Panc1 (cell line): Measurements from ENCODE around the gene AGAP1. TPM values are rescaled to one million over a fixed set of nuclear protein-coding genes. Genes with fewer than 3 reads are reported as not detected.

Source experiments
- ATAC-seq: fragments of 200-7000 bp; cut with Tn5 transposase; 2 replicates; pipeline ENCODE4 v1.9.1; 2020; ENCODE audit warnings: mild to moderate bottlenecking, moderate library complexity
- BruUV-seq: library from RNA; stranded (reverse); fragments of 400-500 nt; replicated peaks from 2 replicates; lab custom pipeline; 2021; lab: Mats Ljungman, UMichigan
- CTCF ChIA-PET: fragments of 300-600 bp; sonication (Branson Sonifier 250); formaldehyde crosslinking; loops from one replicate; lab custom pipeline; 2022; ENCODE audit warnings: antibody characterized with exemption; lab: Charles Lee
- POLR2A ChIA-PET: fragments of 300-600 bp; sonication (Branson Sonifier 250); formaldehyde crosslinking; loops from one replicate; lab custom pipeline; 2022; ENCODE audit warnings: antibody characterized with exemption; lab: Charles Lee
- DNase-seq: peaks from one replicate; pipeline ENCODE4 v3.0.0-alpha.2; 2010; ENCODE audit warnings: low read depth, low spot score
- H3K27ac ChIP-seq: 2 replicates; pipeline ENCODE4 v1.5.1; 2011; ENCODE audit warnings: mild to moderate bottlenecking, low read length, inconsistent platforms
- H3K27me3 ChIP-seq: fragments of 200-500 bp; sonication (Bioruptor generic); 2 replicates; pipeline ENCODE4 v1.6.0; 2014; ENCODE audit warnings: low read length, inconsistent platforms; ENCODE audit not compliant: control insufficient read depth, insufficient read depth
- H3K36me3 ChIP-seq: fragments of 200-500 bp; sonication (Bioruptor generic); 2 replicates; pipeline ENCODE4 v1.5.1; 2014; ENCODE audit warnings: inconsistent platforms, mild to moderate bottlenecking, low read length, moderate library complexity; ENCODE audit not compliant: control insufficient read depth, insufficient read depth
- H3K4me1 ChIP-seq: 2 replicates; pipeline ENCODE4 v1.5.1; 2011; ENCODE audit warnings: inconsistent platforms, mild to moderate bottlenecking, low read length, moderate library complexity; ENCODE audit not compliant: control insufficient read depth, insufficient read depth
- H3K4me3 ChIP-seq, 2 experiments: 2 replicates each; pipeline ENCODE4 v1.5.1; 2011 to 2012; ENCODE audit warnings: low read depth in 2 of 2, low read length in 2 of 2, mild to moderate bottlenecking in 2 of 2, inconsistent platforms in 1 of 2, moderate library complexity in 1 of 2
- H3K9me3 ChIP-seq: fragments of 200-500 bp; sonication (Bioruptor generic); 2 replicates; pipeline ENCODE4 v1.5.1; 2014; ENCODE audit warnings: low read depth, mild to moderate bottlenecking, inconsistent platforms, low read length, moderate library complexity; ENCODE audit not compliant: control insufficient read depth, insufficient read depth
- CTCF ChIP-seq: fragments of 450-650 bp; IDR thresholded peaks from 2 replicates; pipeline ENCODE4 v1.5.1; 2017; ENCODE audit warnings: mild to moderate bottlenecking
- POLR2AphosphoS5 ChIP-seq: IDR thresholded peaks from 2 replicates; pipeline ENCODE4 v1.6.1; 2012; ENCODE audit warnings: mild to moderate bottlenecking, low read depth, low read length, moderate library complexity
- REST ChIP-seq, 2 experiments: IDR thresholded peaks; 2 replicates each; pipeline ENCODE4 v1.6.1; 2011 to 2012; ENCODE audit warnings: low read depth in 2 of 2, control low read depth in 1 of 2, low read length in 1 of 2, mild to moderate bottlenecking in 1 of 2, moderate library complexity in 1 of 2; ENCODE audit not compliant: insufficient read depth in 1 of 2
- SIN3A ChIP-seq: IDR thresholded peaks from 2 replicates; pipeline ENCODE4 v1.6.1; 2012; ENCODE audit warnings: low read depth, mild to moderate bottlenecking, low read length, moderate library complexity, borderline replicate concordance; ENCODE audit not compliant: insufficient read depth
- TCF7L2 ChIP-seq: IDR thresholded peaks from 2 replicates; pipeline ENCODE4 v1.6.1; 2011; ENCODE audit warnings: mild to moderate bottlenecking, low read depth, low read length, inconsistent platforms
- in situ Hi-C: cut with HindIII; loops from 2 replicates; pipeline ENCODE4 v1.10.0; 2016; ENCODE audit warnings: low sequenced_read_pairs, low pct_unique_long_range_greater_than_20kb
- intact Hi-C: fragments of 100-400 bp; cut with micrococcal nuclease; formaldehyde crosslinking; loops from one replicate; pipeline ENCODE4 v1.10.0; 2022; ENCODE audit not compliant: unreplicated experiment
- total RNA-seq: library from RNA; stranded (reverse); gene quantifications from one replicate; pipeline ENCODE4 v1.2.1, GENCODE V29; 2021; ENCODE audit not compliant: unreplicated experiment

The AGAP1 gene
- total RNA-seq, 1 experiment from 2014 or later: 38.9 TPM

- no peaks in the 10 kb centered on the region for H3K4me1 ChIP-seq
- in situ Hi-C loops: no loop called here
- no peak for TF ChIP-seq TCF7L2
- TF ChIP-seq SIN3A: no peak
- no peak for TF ChIP-seq CTCF
- TF ChIP-seq REST (IDR thresholded peaks at IDR 0.05; ENCODE audit: insufficient read depth in 1 of 2, low read depth in 2 of 2, low read length in 1 of 2): no peak
- TF ChIP-seq POLR2AphosphoS5: no peak
- no TSS peak for BruUV-seq
- no peak overlapping the region for H3K27ac ChIP-seq
- intact Hi-C loops: no loop called here
- H3K27me3 ChIP-seq: no peaks in the 10 kb centered on the region
- CTCF ChIA-PET: no interaction called here
- no peak for DNase-seq
- ATAC-seq: no peak
- POLR2A ChIA-PET: no interaction called here
- H3K9me3 ChIP-seq: no peaks in the 10 kb centered on the region
- H3K4me3 ChIP-seq: no peak overlapping the region
- no peaks in the 10 kb centered on the region for H3K36me3 ChIP-seq
Observed at GRCh38 chr2:235737396-235737795, 243.6 kb downstream of the AGAP1 start.

- intact Hi-C loops (no loop called here), in situ Hi-C loops (no loop called here)
- H3K27ac ChIP-seq: no peak overlapping the region
- H3K9me3 ChIP-seq: no peaks in the 10 kb centered on the region
- DNase-seq (no peak), ATAC-seq (no peak)
- no TSS peak for BruUV-seq
- no peaks in the 10 kb centered on the region for H3K27me3 ChIP-seq
- ChIA-PET CTCF (no interaction called here), POLR2A (no interaction called here)
- no peaks in the 10 kb centered on the region for H3K36me3 ChIP-seq
- H3K4me3 ChIP-seq: no peak overlapping the region
- TF ChIP-seq SIN3A (no peak), REST (IDR thresholded peaks at IDR 0.05; ENCODE audit: insufficient read depth in 1 of 2, low read depth in 2 of 2, low read length in 1 of 2) (no peak), CTCF (no peak), POLR2AphosphoS5 (no peak), TCF7L2 (no peak)
- H3K4me1 ChIP-seq: no peaks in the 10 kb centered on the region
Observed at GRCh38 chr2:235737840-235738239, 244.0 kb downstream of the AGAP1 start.
